Nucleus accumbens (tissue), 56 donors: ENCODE measurements around the gene CCDC185.
"Not testable (repeated sequence)": the region's sequence is repeated elsewhere in the genome, so short reads cannot be mapped to it uniquely, and the experiment has no call there.

Experiments
- DNase-seq, 56 donors: peaks; one replicate each; lab custom pipeline; 2025; lab: John Stamatoyannopoulos, UW

The CCDC185 gene

DNA sequence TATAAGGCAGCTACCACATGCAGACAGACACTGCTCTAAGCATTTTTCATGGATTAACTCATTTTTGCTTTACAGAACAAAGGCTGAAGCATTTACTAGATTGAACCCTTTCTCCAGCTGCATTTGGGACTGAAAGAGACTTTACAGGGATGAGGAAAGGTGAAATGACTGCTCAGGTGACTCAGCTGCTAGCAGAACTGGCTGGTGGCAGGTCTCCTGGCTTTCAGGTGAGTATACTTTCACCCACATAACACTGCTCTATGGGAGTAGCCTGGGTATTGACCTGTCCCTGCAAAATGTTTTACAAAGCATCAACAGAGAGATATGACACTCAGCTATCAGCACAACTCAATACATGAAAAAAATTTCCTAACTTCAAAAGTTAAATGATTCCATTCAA is 2.6 kb upstream of the CCDC185 start:
- no peak for DNase-seq

DNA sequence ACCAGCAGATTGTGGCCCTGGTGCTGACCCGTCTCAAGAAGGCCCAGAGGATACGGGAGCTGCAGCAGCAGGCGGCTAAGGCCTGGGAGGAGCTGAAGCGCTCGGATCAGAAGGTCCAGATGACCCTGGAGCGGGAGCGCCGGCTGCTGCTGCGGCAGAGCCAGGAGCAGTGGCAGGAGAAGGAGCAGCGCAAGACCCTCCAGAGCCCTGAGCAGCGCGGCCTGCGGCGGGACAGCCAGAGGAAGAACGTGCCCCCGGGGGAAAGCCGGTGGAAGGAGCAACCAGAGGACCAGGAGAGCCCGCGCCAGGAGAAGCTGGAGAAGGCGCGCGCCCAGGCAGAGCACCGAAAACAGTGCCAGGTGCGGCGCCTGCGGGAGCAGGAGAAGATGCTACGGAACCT is 1.0 kb downstream of the CCDC185 start:
- DNase-seq, result no peak

GRCh38 chr1:223394706-223395105 is 1.5 kb downstream of the CCDC185 start:
- no peak for DNase-seq

DNA sequence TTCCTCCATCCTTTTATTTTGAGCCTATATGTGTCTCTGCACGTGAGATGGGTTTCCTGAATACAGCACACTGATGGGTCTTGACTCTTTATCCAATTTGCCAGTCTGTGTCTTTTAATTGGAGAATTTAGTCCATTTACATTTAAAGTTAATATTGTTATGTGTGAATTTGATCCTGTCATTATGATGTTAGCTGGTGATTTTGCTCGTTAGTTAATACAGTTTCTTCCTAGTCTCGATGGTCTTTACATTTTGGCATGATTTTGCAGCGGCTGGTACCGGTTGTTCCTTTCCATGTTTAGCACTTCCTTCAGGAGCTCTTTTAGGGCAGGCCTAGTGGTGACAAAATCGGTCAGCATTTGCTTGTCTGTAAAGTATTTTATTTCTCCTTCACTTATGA is 6.2 kb downstream of the CCDC185 start:
- DNase-seq, result not testable (repeated sequence)

DNA sequence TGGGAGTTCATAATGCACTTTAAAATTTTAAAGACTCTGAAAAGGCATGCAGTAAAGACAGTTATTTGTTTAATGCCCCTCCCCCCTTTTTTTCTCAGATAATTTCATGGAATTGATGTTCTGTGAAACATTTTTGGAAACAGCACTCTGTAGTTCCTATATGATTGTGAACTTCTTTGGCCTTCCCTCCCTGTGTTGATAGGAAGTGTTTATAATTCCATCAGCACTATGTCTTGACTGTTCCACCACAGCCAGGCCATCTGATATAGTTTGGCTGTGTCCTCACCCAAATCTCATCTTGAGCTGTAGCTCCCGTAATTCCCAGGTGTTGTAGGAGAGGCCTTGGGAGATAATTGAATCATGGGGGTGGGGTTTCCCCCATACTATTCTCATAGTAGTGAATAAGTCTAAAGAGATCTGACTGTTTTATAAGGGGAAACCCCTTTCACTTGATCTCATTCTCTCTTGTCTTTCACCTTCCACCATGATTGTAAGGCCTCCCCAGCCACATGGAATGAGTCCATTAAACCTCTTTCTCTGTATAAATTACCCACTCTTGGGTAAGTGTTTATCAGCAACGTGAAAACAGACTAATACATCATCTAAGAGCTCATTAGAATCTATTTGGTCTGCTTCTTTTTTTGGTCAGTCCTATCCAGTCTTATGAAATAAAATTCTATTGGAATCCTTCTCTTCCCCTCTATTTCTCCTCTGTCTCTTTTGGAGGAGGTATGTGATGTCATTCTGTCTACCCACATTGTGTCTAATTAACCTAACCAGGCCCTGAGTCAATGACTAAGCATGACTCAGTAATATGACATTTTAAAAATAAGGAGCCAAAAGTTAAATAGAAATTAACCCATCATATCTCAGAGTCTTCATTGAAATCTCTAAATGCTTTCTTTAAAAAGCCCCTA is 8.9 kb downstream of the CCDC185 start:
- DNase-seq, result no peak

DNA sequence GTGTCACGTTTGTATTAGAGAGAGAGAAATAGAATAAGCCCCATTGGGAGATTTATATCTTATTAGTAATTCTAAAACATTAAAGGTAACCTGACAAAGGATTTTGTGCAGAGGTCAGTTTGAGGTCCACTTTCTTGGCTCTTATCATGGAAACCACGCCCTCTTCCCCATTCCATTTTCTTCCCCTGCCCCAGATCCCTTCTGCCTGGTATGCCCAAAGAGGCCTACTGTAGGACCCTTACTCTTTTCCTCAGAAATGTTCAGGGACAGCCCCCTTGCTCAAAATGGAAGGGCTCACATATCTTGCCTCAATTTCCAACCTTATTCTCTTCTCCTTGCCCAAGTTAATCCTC is 9.6 kb downstream of the CCDC185 start:
- DNase-seq, result no peak

DNA sequence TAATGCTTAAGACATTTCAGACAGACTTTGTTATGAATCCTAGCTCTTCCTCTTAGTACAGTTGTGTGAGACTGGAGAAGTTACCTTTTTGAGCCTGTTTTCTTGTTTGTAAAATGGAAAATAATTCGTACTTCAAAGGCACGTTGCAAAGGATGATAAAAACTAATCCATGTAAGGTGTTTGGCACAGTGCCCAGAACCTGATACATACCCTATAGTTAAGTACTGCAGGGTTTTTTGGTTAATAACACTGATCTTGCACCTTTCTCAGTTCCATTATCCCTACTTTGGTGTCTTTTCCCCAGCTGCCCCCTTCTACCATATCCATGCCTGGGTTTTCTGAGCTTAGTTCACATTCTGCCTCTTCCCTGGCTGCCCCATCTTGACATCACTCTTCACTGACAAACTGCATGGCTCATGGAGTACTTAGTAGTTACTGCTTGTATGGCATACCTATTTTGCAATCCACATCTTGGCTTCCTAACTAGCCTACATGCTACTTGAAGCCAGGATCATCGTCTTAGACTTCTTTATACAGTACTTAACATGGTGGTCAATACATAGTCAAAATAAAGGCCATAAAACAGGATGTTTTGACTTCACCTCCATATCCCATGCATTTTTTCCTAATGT is 10.1 kb downstream of the CCDC185 start:
- DNase-seq, result no peak

GRCh38 chr1:223405507-223405906 is 12.3 kb downstream of the CCDC185 start:
- DNase-seq, result no peak

DNA sequence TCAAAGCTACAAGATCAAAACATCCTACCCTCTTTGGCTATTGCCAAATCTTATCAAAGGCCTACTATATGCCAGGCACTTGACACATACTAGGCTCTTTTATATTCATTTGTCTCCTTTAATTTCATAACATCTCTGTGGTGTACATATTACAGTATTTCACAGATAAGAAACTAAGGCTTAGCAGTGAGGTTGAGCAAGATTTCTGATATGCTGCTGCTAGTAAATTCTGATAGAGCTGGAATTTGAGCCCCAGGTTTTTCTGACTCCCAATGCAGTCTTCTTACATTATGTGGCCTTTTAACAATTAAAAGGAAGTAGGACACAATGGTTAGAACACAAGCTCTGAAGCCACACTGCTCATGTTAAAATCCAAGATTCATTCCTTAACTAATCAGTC is 16.8 kb downstream of the CCDC185 start:
- no peak for DNase-seq

- DNase-seq, result no peak
These were observed 18.1 kb downstream of the CCDC185 start for GRCh38 chr1:223411309-223411708.

- DNase-seq, result no peak
These were observed 18.5 kb downstream of the CCDC185 start for GRCh38 chr1:223411710-223412109.

- DNase-seq, result no peak
These were observed 20.0 kb downstream of the CCDC185 start for GRCh38 chr1:223413216-223413615.

- DNase-seq, result no peak
These were observed 24.2 kb downstream of the CCDC185 start for GRCh38 chr1:223417444-223417843.

GRCh38 chr1:223417903-223418663 is 24.9 kb downstream of the CCDC185 start:
- no peak for DNase-seq

GRCh38 chr1:223419115-223419514 is 25.9 kb downstream of the CCDC185 start:
- no peak for DNase-seq

DNA sequence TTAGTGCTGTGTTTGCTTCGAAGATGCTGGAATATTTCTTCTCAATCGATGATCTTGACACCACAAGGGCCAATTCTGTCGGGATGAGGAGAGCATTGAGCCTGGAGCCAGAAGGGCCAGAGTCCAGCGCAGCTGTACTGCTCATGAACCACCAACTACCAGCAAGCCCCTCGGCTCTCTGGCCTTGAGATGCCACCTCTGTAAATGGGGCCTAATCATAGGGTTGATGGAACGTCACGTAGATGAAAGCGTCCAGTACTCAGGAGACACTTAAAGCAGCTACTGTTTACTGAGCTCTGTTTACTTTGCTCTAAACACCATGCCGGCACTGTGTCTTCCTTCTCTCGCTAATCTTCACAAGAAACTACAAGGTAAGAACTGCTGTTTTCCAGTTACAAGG is 26.3 kb downstream of the CCDC185 start:
- DNase-seq, result no peak

GRCh38 chr1:223421025-223421424 is 27.8 kb downstream of the CCDC185 start:
- DNase-seq, result no peak

DNA sequence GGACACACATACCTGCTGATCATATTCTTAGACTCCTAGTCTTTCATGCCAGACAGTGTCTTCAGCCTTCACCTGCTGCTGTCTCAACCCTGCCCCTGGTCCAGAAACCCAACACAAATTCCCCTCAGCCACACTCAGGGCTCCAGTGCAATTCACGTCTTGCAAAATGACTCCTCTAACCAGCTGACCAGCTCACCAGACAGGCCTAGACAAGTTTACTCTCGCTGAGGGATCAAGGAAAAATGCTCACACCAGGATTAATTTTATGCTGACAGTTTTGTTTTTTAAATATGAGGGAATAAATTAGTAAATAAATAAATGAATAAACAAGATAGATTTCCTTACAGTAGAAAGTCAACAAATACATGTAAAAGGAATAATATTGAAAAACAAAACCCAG is 28.5 kb downstream of the CCDC185 start:
- DNase-seq, result no peak

DNA sequence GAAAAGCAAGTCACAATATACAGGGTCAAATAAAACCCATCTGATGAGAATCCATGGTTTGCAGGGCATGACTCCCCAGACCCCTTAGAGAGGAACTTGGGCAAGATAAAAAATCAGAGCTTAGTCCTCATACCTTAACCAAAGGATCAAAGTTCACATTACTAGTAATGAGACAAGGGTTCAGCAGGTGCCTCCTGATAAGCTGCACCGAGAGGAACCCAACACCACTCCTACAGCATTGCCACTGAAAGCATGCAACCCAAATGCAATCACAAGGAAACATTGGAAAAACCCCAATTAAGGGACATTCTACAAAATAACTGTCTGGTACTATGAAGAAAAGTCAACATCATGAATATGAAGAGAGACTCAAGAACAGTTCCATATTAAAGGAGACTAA is 29.7 kb downstream of the CCDC185 start:
- DNase-seq, result no peak

- no peak for DNase-seq
These were observed 30.5 kb downstream of the CCDC185 start for GRCh38 chr1:223423641-223424233.

- no peak for DNase-seq
These were observed 32.3 kb downstream of the CCDC185 start for GRCh38 chr1:223425550-223425949.
